GM12873 (cell line): ENCODE measurements around the gene SCAPER.

Experiments used
- TF ChIP-seq, protein P1 (sequence below): IDR thresholded peaks from 2 replicates; pipeline ENCODE4 v1.5.1; 2012; ENCODE audit warnings: low read depth, mild to moderate bottlenecking, moderate library complexity, low read length, control low read depth; ENCODE audit not compliant: insufficient read depth; ENCODE audit errors: missing control alignments

The SCAPER gene

DNA sequence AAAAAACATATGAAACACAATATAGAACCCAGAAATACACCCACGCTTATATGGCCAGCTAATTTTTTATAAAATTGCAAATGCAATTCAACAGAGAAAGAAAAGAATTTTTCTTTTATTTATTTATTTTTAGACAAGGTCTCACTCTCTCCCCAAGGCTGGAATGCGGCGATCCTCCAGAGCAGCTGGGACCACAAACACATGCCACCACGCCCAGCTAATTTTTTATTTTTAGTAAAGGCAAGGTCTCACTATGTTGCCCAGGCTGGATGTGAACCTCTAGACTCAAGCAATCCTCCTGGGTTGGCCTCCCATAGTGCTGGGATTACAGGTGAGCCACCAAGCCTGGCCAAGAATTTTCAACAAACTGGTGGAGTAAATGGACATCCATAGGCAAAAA, 117.9 kb downstream of the SCAPER start:
- TF ChIP-seq, protein P1, sequence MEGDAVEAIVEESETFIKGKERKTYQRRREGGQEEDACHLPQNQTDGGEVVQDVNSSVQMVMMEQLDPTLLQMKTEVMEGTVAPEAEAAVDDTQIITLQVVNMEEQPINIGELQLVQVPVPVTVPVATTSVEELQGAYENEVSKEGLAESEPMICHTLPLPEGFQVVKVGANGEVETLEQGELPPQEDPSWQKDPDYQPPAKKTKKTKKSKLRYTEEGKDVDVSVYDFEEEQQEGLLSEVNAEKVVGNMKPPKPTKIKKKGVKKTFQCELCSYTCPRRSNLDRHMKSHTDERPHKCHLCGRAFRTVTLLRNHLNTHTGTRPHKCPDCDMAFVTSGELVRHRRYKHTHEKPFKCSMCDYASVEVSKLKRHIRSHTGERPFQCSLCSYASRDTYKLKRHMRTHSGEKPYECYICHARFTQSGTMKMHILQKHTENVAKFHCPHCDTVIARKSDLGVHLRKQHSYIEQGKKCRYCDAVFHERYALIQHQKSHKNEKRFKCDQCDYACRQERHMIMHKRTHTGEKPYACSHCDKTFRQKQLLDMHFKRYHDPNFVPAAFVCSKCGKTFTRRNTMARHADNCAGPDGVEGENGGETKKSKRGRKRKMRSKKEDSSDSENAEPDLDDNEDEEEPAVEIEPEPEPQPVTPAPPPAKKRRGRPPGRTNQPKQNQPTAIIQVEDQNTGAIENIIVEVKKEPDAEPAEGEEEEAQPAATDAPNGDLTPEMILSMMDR, result no peak

DNA sequence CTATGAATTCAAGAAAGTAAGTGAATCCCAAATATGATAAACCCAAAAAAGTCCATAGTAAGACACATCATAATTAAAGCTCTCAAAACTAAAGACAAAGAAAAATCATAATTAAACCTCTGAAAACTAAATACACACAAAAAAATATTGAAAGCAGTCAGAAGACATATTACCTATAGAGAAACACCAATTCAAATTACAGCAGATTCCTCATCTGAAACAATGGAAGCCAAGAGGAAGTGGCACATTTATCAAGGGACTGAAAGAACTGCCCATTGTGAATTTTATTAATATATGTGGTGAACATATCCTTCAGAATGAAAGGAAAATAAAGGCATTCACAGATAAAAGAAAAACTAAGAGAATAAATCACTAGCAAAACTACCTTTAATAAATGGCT, 128.2 kb downstream of the SCAPER start:
- TF ChIP-seq, protein P1, result no peak

DNA sequence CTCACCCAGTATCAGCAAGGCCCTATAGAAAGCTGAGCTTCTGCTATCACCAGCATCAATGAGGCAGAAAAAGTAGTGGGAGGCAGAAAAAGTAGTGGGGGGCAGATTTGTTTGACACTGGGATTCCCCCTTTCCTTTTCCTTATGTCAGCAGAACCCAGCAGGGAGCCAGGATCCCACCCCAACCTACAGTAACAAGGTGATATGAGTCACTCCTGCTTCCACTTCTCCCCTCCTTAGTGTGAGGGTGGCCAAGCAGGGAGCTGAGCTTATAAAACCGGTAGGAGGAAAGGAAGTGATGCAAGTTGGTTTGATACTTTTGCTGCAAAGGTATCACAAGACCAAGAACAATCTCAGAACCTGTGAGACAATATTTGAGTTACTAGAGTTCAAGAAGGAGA, 128.7 kb downstream of the SCAPER start:
- TF ChIP-seq, protein P1, result no peak

- TF ChIP-seq, protein P1, result no peak
Observed at GRCh38 chr15:76773234-76773633, 131.9 kb downstream of the SCAPER start.

DNA sequence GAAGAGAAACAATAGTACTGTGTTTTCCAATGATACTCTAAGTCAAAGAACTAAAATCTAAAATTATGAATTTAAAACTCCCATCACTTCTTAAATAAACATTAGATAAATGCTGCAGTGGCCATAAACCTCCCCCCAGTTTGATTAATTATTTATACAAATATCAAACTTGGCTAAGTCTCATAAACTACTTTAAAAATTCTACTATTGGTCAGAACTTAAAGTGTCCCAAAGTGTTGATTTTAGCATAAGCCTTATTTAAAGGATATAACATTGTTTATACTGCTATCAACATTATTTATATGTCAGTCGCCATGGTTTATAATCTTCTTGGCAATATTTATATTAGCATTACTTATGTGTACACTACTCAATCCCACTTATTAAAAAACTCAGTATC, 132.4 kb downstream of the SCAPER start:
- TF ChIP-seq, protein P1, result no peak

DNA sequence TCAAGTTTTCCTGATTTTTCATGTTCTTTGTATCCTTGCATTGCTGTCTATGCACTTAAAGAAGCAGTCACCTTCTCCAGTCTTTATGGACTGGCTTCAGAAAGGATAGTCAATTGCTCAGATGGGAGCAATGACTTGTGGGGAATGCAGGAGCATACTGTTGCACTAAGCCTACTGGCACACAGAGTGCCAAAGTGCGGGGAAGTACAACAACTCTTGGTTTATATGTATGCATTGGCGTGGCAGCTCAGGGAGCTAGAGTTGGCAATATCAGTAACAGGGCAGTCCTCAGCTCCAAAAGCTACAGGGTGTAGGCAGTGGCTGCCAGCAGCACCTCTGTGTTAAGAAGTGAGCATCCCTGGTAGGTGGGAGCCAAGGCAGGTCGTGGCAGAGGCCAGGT, 141.1 kb downstream of the SCAPER start:
- TF ChIP-seq, protein P1, result no peak

DNA sequence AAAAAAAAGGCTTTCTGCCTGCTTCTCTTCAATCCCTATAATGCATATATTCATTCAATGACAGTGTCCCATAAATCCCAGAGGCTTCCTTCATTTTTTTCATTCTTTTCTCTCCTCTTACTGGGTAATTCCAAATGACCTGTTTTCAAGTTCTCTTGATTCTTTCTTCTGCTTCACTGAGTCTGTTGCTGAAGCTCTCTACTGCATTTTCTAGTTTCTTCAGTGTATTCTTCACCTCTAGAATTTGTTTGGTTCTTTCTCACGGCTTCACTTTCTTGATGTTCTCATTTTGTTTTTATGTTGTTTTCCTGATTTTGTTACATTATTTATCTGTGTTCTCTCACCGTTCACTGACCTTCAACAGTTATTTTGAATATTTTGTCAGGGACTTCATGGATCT, 141.6 kb downstream of the SCAPER start:
- TF ChIP-seq, protein P1, result no peak
